ENCODE results near the gene VCAN. TPM values are rescaled to one million over a fixed set of nuclear protein-coding genes. Genes with fewer than 3 reads are reported as not detected.

The VCAN gene
- total and polyA plus RNA-seq, 2 of the 4 experiments (the other 2 are of a cell fraction): 45.3 to 158 TPM

DNA sequence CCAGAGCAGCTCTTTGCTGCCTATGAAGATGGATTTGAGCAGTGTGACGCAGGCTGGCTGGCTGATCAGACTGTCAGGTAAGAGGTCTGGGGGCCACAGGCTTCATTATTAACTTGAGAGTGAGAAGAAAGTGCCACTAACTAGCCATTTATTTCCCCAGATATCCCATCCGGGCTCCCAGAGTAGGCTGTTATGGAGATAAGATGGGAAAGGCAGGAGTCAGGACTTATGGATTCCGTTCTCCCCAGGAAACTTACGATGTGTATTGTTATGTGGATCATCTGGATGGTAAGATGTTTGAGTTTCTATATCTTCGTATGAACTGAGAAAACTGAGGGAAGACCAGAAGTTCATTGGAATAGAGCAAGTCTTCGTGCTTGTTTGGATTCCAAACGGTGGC lies 22.1 kb downstream of the VCAN start:
- no peak overlapping the region for H2BK15ac ChIP-seq (ENCODE audit: low read depth, low read length)
- H2BK120ac ChIP-seq (ENCODE audit: low read depth, low read length): 0 out of 2 replicates have a peak overlapping the region, but pooled peaks have one; percentile 5
- H3K27me3 ChIP-seq (ENCODE audit: control insufficient read depth, insufficient read depth, low read length): no peaks in the 10 kb centered on the region
- H3K36me3 ChIP-seq (ENCODE audit: control insufficient read depth, insufficient read depth, low read length): peaks cover 18% of the 10 kb centered on the region
- 70% methylated on average over 5 of the region's 7 CpGs; no CpG with 5 or more reads in 1 of the 2 experiments for WGBS, 2 experiments (ENCODE audit: extremely low coverage in 2 of 2, insufficient read length in 1 of 2)
- H2AK9ac ChIP-seq (replicated peaks; ENCODE audit: low read depth, low read length, poor library complexity): no peak overlapping the region
- H3K4me3 ChIP-seq (ENCODE audit: insufficient read depth, low read depth, low read length): no peak overlapping the region
- H3K27ac ChIP-seq (ENCODE audit: insufficient read depth, low read length): no peak overlapping the region
- no peak overlapping the region for H2AFZ ChIP-seq (replicated peaks; ENCODE audit: low read length, poor library complexity)
- in situ Hi-C loops (cut with MboI; ENCODE audit: low sequenced_read_pairs): no loop called here
- H2BK20ac ChIP-seq (ENCODE audit: low read depth, low read length): no peak overlapping the region; the same call in 1 of the 2 replicates
- H3K14ac ChIP-seq (replicated peaks; ENCODE audit: low read depth, low read length): 0 out of 2 replicates have a peak overlapping the region, but pooled peaks have one; percentile 3
- POLR2A ChIA-PET (ENCODE audit: unreplicated experiment): no interaction called here
- H3K56ac ChIP-seq (ENCODE audit: extremely low read depth, insufficient read depth, low read length): no peak overlapping the region
- CTCF ChIA-PET: interaction anchor here (1.4 kb wide), 1 partner anchor 14 kb away, joined by 3 read pairs; no protein-coding TSS in a partner anchor
- H3K9me3 ChIP-seq (ENCODE audit: control insufficient read depth, insufficient read depth, low read length): no peaks in the 10 kb centered on the region
- H3K79me1 ChIP-seq (ENCODE audit: low read depth in 1 of 2, low read length in 2 of 2): peaks cover 11 to 28% of the 10 kb centered on the region in 2 experiments; a peak in 3 of 4 replicates
- ATAC-seq (ENCODE audit: low read depth): no peak
- no peak overlapping the region for H3K18ac ChIP-seq (ENCODE audit: low read depth, low read length)
- no TSS peak for BruUV-seq (replicated peaks)
- dilution Hi-C loops (cut with HindIII; ENCODE audit: low sequenced_read_pairs, unreplicated experiment): no loop called here
- peak overlapping the region; percentile 51; the same call in 1 of the 2 replicates for H4K5ac ChIP-seq (ENCODE audit: low read depth, low read length)
- no peak overlapping the region for H3K4me2 ChIP-seq (ENCODE audit: low read depth, low read length)
- H4K91ac ChIP-seq (ENCODE audit: insufficient read depth, low read depth, low read length): no peak overlapping the region
- H4K8ac ChIP-seq (ENCODE audit: low read depth in 2 of 2, low read length in 2 of 2): no peak overlapping the region
- no peak overlapping the region for H2BK5ac ChIP-seq (ENCODE audit: low read depth, low read length, poor library complexity, severe bottlenecking)
- H3K4me1 ChIP-seq (ENCODE audit: control insufficient read depth, insufficient read depth, low read length): peaks cover 5% of the 10 kb centered on the region
- H2AK5ac ChIP-seq (ENCODE audit: low read depth, low read length): no peak overlapping the region
- no peak for DNase-seq
- no peak overlapping the region for H3K9ac ChIP-seq (ENCODE audit: low read depth, low read length)
- H3K4ac ChIP-seq (ENCODE audit: low read depth, low read length): peak overlapping the region; percentile 17; the same call in 1 of the 2 replicates
- H3K9me1 ChIP-seq (ENCODE audit: insufficient read depth, low read length): peaks cover 8% of the 10 kb centered on the region
- H3K23ac ChIP-seq (ENCODE audit: low read depth, low read length): no peak overlapping the region
- no peaks in the 10 kb centered on the region for H4K20me1 ChIP-seq (ENCODE audit: insufficient read depth, low read length)
- TF ChIP-seq, protein P1, sequence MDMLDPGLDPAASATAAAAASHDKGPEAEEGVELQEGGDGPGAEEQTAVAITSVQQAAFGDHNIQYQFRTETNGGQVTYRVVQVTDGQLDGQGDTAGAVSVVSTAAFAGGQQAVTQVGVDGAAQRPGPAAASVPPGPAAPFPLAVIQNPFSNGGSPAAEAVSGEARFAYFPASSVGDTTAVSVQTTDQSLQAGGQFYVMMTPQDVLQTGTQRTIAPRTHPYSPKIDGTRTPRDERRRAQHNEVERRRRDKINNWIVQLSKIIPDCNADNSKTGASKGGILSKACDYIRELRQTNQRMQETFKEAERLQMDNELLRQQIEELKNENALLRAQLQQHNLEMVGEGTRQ (IDR thresholded peaks at IDR 0.05; ENCODE audit: low read depth, low read length): no peak
- TF ChIP-seq MAFK (IDR thresholded peaks at IDR 0.05; ENCODE audit: low read depth, low read length): no peak
- no peak for TF ChIP-seq CEBPB (IDR thresholded peaks at IDR 0.05; ENCODE audit: low read depth, low read length)
- no peak for TF ChIP-seq POLR2A (IDR thresholded peaks at IDR 0.05; ENCODE audit: low read depth, low read length)
- no peak for TF ChIP-seq SMC3 (IDR thresholded peaks at IDR 0.05; ENCODE audit: low read depth, low read length)
- no peak for TF ChIP-seq FOS (IDR thresholded peaks at IDR 0.05; ENCODE audit: low read depth, low read length)
- TF ChIP-seq MAZ (IDR thresholded peaks at IDR 0.05; ENCODE audit: borderline replicate concordance, low read depth, low read length): no peak
- no peak for TF ChIP-seq CHD1 (IDR thresholded peaks at IDR 0.05; ENCODE audit: low read depth, low read length)
- TF ChIP-seq, protein P2, sequence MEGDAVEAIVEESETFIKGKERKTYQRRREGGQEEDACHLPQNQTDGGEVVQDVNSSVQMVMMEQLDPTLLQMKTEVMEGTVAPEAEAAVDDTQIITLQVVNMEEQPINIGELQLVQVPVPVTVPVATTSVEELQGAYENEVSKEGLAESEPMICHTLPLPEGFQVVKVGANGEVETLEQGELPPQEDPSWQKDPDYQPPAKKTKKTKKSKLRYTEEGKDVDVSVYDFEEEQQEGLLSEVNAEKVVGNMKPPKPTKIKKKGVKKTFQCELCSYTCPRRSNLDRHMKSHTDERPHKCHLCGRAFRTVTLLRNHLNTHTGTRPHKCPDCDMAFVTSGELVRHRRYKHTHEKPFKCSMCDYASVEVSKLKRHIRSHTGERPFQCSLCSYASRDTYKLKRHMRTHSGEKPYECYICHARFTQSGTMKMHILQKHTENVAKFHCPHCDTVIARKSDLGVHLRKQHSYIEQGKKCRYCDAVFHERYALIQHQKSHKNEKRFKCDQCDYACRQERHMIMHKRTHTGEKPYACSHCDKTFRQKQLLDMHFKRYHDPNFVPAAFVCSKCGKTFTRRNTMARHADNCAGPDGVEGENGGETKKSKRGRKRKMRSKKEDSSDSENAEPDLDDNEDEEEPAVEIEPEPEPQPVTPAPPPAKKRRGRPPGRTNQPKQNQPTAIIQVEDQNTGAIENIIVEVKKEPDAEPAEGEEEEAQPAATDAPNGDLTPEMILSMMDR (conservative IDR thresholded peaks at IDR 0.05; ENCODE audit: low read depth, low read length): no peak
- TF ChIP-seq RFX5 (IDR thresholded peaks at IDR 0.05; ENCODE audit: low read depth, low read length): no peak
- TF ChIP-seq MXI1 (IDR thresholded peaks at IDR 0.05; ENCODE audit: borderline replicate concordance, low read depth, low read length): no peak
- no peak for TF ChIP-seq RCOR1 (IDR thresholded peaks at IDR 0.05; ENCODE audit: insufficient replicate concordance, low read length)
- no peak for TF ChIP-seq NFE2L2 (IDR thresholded peaks at IDR 0.05; ENCODE audit: low read depth, low read length)
- no peak for TF ChIP-seq RAD21 (IDR thresholded peaks at IDR 0.05; ENCODE audit: low read length)
- intact Hi-C loops (cut with micrococcal nuclease): no loop called here

Measured in IMR-90 (cell line).